Adrenal gland (tissue), 5 donors: Measurements from ENCODE around the gene PKD1.

Source experiments
- CTCF ChIP-seq, 6 experiments: fragments of 450-650 bp in 4 of 6; fragments of 200-600 bp in 2 of 6; sonication (generic) in 1 of 6; IDR thresholded peaks; 1 replicate in 5 of 6; 2 replicates in 1 of 6; pipeline versions ENCODE4 v1.5.1 to v1.8.0; 2016 to 2021; ENCODE audit warnings: antibody characterized with exemption in 6 of 6, mild to moderate bottlenecking in 2 of 6, moderate library complexity in 1 of 6
- POLR2A ChIP-seq, 2 donors: fragments of 450-650 bp; IDR thresholded peaks; one replicate each; pipeline ENCODE4 v1.6.1; 2017; ENCODE audit warnings: antibody characterized with exemption in 2 of 2, mild to moderate bottlenecking in 2 of 2, moderate library complexity in 1 of 2
- donor health status: DM: no; HTN: no; CAD: no.

- TF ChIP-seq CTCF (IDR thresholded peaks at IDR 0.05) (no peak), POLR2A (IDR thresholded peaks at IDR 0.05) (peak; percentile 99)
Observed at GRCh38 chr16:2155091-2155950, 19.6 kb upstream of the PKD1 start, which contains the start of gene TRAF7.
